NCI-H526 treated with DMSO at 0.1 percent for 48 hours (cell line): ENCODE data around the gene SRA1.

ENCODE experiments used
- DNase-seq: peaks from one replicate; lab custom pipeline; 2025; lab: John Stamatoyannopoulos, UW

The SRA1 gene

DNA sequence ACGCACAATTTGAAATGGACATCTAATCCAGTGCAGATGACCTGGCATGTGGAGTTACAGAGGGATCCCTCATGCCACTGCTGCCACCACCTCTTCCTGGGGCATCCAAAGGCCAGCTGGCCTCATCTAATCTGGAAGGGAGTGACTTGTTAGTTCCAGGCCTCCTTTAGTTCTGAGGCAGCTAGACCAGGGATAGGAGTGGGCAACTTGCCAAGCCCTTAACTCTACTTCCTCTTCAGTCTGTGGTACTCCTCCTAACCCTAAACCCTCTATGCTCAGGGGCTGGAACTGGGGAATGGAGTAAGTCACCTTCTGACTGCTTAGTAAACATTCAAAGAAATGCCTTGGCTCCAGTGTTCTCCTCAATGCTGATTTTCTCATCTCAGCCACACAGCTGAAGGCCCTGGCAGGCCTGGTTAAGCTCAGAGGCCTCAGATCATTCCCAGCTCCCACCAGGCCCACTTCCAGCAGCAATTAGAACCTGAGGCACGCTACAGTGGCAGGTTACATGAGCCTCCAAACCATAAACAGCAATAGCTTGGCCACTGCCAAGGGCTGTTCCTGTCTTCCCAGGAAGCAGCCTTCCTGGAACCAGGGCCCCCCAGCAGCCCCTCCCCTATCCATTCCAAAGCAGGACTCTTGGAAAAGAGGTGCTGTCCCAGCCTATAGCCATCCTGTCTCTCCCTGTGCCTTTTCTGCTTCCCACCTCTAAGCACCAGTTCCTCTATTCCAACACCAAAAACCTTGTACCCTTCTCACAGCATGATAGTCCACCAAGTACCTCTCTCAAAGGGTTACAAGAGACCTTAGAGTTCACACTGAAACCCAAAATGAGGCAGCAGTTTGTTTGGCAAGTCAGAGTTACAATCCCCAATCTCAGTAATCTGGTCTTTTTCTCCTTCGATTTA, 7.8 kb downstream of the SRA1 start:
- DNase-seq = no peak

GRCh38 chr5:140548791-140549190, 8.5 kb downstream of the SRA1 start:
- no peak for DNase-seq

GRCh38 chr5:140548300-140548688, 9.0 kb downstream of the SRA1 start:
- no peak for DNase-seq

- peak; percentile 86 for DNase-seq
Observed at GRCh38 chr5:140547508-140548299, 9.6 kb downstream of the SRA1 start, which contains the start of gene EIF4EBP3. Gene EIF4EBP3, plus strand, starts transcription at chr5:140547662. Its CDS starts 76 bp downstream, at chr5:140547738.

- no peak for DNase-seq
Observed at GRCh38 chr5:140546851-140547507, 10.3 kb downstream of the SRA1 start.

DNA sequence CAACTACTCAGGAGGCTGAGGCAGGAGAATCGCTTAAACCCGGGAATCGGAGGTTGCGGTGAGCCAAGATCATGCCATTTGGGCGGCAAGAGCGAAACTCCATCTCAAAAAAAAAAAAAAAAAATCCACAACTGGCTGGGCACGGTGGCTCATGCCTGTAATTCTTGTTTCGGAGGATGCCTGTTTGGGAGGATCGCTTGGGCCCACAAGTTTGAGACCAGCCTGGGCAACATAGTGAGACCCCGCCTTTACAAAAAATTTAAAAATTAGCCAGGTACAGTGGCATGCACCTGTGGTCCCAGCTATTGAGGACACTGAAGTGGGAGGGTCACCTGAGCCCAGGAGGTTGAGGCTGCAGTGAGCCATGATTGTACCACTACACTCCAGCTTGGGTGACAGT, 11.7 kb downstream of the SRA1 start:
- DNase-seq = no peak

DNA sequence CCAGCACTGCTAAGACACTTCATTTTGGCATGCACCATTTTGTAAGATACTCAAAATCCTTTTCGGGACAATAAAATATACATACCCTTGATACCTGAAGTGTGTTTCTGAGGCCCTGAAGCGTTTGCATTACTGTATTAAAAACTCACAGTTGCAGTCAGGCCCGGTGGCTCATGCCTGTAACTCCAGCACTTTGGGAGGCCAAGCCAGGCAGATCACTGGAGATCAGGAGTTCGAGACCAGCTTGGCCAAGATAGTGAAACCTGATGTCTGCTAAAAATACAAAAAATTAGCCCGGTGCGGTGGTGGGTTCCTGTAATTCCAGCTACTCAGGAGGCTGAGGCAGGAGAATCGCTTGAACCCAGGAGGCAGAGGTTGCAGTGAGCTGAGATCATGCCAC, 12.3 kb downstream of the SRA1 start:
- no peak for DNase-seq

GRCh38 chr5:140542972-140543371, 14.3 kb downstream of the SRA1 start:
- DNase-seq = no peak

- DNase-seq = no peak
Observed at GRCh38 chr5:140540227-140540626, 17.0 kb downstream of the SRA1 start.

DNA sequence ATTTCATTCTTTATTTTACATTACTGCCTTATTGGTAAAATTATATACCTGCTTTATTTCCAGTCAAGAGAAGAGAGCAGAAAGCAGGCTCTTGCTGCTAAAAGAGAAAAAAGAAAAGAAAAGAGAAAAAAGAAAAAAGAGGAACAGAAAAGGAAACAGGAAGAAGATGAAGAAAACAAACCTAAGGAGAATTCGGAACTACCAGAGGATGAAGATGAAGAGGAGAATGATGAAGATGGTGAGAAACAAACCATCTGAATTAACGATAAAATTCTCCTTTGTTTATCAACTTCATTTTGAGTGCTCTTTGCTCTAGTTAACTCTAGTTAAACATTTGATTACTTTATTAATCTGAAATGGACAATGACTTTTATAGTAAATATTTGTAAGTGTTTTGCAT, 33.3 kb downstream of the SRA1 start:
- no peak for DNase-seq

DNA sequence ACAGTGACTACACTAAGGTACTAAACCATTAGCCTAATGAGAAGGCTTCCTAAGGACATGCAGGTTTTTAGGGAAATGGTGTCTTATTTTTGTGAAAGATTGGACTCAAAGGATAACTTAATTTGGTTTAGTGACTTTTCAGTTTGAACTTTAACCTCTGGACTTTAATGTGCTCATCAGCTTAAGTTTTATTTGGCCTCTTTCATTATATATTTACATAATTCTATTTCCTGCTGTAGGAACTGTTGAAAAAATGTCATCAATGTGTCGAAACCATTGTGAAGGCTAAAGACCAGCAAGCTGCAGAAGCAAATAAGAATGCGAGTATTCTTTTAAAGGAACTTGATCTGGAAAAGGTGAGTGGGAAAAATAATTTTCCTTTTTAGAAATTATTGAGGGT, 44.1 kb downstream of the SRA1 start:
- no peak for DNase-seq

DNA sequence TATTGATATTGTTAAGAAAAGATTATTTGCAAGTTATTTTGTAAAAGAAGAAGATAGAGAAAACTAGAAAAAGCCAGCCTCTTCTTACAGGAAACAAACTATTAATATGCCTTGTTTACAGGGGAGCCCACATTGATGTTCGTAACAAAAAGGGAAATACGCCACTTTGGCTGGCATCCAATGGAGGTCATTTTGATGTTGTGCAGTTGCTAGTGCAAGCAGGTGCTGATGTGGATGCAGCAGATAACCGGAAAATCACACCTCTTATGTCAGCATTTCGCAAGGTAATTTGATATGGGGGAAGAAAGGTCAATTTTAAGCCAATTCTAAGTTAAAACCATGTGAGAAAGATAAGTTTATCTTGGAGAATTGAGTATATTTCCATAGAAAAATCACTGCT, 47.4 kb downstream of the SRA1 start:
- no peak for DNase-seq

DNA sequence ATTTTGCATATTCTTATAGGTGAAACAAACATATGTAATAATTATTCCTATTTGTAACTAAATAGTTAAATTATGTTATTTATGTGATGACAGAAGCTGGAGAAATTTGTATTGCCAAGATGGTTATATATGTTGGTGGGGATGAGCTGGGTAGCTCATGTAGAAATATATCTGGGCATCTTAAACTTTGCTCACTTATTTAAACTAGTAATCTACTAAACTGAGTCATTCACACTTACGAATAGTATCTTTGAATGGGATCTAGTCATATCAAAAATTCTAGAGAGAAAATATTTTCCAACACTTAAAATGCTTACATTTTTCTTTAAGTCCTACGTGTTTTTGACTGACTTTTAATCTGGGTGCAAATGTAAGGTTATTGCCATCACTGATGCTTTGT, 54.4 kb downstream of the SRA1 start:
- no peak for DNase-seq
